Stimulated activated CD4-positive, alpha-beta T cell treated with anti-CD3 and anti-CD28 coated beads, TNF-alpha, amount 100 ng/mL, for 24 hours (primary cell): ENCODE data around the gene LRRC4B.
"Not testable (repeated sequence)": the region's sequence is repeated elsewhere in the genome, so short reads cannot be mapped to it uniquely, and the experiment has no call there.

ENCODE experiments used
- DNase-seq, 3 experiments: peaks; one replicate each; pipeline ENCODE4 v3.0.0-alpha.2; 2020; ENCODE audit warnings: low read depth in 3 of 3

LRRC4B gene

GRCh38 chr19:50528052-50528451 is 40.2 kb downstream of the LRRC4B start:
- DNase-seq = not testable (repeated sequence)

DNA sequence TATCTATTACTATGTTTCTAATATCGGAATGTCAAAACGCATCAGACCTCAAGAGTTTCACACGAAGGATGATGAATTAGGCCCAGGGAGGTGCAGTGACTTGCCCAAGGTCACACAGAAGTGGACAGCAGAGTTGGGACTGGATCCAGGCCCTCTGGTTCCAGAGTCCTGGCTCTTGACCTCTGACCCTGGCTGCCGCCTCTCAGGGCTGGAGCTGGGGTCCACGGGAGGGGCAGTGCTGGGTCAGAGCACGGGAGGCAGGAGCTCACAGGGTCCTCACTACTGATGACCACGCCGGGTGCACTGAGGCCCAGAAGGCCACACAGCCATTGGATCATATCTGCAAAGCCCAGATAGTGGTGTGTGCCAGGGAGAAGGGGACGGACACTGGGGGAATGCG is 45.4 kb downstream of the LRRC4B start:
- no peak for DNase-seq

- DNase-seq = no peak
Observed at GRCh38 chr19:50520822-50521465, 47.3 kb downstream of the LRRC4B start.

- no peak for DNase-seq
Observed at GRCh38 chr19:50519006-50519575, 49.1 kb downstream of the LRRC4B start.

DNA sequence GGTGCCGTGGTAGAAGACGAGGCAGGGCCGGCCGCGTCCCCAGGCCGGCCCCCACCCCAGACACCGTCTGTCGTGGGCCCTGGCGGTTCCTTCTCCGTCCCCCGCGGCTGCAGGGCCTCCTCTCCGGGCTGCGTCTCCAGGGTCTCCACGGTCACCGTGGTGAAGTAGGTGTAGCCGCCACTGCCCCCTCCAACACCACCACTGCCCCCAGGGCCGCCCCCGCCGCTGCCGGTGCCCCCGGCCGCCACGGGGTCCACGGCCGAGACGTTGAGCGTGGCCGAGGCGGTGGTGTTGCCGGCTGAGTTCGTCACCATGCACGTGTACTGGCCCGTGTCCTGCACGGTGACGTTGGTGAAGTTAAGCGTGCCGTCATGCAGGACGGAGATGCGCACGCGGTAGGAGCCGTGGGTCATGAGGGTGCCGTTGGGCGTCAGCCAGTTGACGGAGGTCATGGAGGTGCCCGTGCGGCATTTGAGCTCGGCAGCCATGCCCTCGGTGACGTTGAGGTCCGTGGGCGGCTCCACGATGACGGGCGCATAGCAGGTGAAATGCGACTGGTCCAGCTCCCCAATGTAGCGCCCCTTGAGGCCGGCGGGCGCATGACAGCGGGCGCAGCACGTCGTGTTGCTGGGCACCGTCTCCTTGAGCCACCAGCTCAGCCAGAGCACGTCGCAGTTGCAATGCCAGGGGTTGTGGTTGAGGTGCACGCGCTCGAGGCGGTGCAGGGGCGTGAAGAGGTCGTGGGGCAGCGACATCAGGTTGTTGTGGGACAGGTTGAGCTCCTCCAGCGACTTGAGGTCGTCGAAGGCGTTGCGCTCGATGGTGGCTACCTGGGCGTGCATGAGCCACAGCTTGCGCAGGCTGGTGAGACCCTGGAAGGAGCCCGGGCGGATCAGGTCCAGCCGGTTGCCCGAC is 49.9 kb downstream of the LRRC4B start:
- DNase-seq = no peak

GRCh38 chr19:50517704-50518075 is 50.5 kb downstream of the LRRC4B start:
- DNase-seq = no peak

GRCh38 chr19:50516964-50517703 is 51.1 kb downstream of the LRRC4B start:
- no peak for DNase-seq

DNA sequence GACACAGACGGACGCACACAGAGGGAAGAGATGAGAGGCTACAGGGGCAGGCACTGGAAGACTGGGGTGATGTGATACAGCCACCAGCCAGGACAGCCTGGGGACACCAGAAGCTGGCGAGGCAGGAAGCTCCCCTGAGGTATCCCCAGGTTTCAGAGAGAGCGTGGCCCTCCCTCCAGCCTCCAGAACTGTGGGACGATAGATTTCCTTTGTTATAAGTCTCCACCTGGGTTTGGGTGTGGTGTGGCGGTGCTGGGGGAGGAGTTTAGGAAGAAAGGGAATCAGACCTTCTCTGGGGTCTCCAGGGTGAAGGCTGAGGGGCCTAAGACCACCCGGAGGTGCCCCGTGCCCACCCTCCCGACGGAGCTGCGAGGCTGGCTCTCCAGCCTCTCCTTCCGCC is 51.8 kb downstream of the LRRC4B start:
- DNase-seq = no peak

DNA sequence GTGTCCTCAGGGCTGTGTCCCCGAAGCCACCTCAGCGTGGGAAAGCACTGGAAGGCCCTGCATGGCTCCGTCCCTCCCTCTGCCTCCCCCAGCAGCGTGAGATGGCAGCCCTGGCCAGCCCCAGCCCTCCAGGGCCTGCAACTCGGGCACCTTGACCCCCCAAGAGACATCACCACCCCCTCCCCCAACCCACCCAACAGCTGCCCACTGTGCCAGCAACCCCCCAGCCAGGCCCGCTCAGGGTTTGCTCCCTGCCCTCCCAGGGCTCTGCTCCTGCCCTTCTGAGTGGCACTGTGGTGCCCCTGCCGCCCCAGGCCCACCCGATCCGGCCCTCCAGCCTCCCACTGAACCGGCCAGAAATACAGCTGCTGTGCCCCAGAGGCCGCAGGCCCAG is 53.1 kb downstream of the LRRC4B start:
- no peak for DNase-seq

- no peak for DNase-seq
Observed at GRCh38 chr19:50514346-50515167, 53.7 kb downstream of the LRRC4B start.

DNA sequence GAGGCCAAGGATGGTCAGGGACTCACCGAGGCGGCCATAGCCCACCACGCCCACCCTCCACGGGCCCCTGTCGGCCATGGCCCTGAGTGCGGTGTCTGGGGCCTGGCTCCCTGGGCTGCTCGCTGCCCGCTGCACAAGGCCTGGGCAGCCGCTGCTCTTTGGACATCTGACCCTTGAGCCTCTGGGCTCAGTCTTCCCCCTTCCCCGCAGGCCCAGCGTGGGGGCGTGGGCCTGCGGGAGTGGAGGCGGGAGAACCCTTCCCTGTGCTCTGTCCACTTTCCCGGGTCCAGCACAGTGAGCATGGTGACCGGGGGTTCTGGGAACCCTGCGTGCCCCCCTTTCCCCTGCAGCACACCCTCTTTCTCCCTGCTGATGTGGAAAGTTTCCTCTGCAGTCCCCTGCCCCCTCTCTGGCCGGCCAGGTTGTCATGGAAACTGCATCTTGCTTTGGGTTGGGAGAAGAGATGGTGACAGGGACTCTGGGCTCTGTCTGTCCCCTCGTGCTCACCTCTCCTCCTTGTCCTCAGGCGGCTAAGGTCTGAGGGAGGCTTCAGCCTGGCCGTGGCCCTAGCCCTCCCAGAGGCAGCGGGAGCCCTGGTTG is 54.4 kb downstream of the LRRC4B start, which contains the start of gene ASPDH:
Gene ASPDH (minus strand): TSS at position 168 of the 600 bp plus-strand sequence. CDS start 90 bp downstream, at position 78.
- no peak for DNase-seq

- no peak for DNase-seq
Observed at GRCh38 chr19:50512999-50513745, 55.1 kb downstream of the LRRC4B start.

- no peak for DNase-seq
Observed at GRCh38 chr19:50512112-50512998, 55.9 kb downstream of the LRRC4B start.

DNA sequence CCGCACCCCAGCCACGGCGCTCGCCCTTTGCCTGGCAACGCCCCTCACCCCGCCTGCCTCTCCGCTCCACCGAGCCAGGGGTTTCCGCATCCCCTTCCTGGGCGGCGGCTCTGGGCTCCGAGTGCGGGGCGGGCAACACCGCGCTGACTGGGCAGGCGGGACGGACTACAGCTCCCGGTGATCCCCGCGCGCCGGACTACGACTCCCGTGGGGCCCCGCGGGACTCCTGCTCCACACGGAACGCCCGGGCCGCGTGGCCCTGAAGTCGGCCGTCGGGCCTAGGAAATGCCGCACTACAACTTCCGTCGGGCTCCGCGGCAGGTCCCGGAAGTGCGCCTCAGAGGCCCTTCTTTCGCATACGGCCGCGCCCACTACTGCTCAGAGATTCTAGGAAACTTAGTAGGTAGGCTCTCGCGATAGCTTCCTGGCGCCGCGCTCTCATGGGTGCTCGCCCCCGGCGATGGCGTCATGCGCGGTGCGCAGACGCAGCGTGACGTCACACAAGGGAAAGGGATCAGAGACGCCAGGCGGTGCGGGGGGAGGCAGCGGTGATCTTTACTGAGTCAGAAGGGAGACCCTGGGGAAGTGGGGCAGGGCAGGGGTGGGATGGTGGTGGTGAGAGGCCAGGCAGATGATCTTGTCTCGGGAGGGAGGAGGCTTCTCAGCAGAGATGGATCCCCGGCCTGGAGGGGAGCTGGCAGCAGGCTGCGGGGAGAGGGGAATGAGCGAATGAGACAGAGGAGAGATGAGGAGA is 57.0 kb downstream of the LRRC4B start, which contains the start of gene JOSD2:
Gene JOSD2 (minus strand): TSS at position 123 of the 754 bp plus-strand sequence. CDS start 760 bp downstream, outside the sequence.
- DNase-seq = peak; percentile 94 to 95 (median 94)

- DNase-seq = no peak
Observed at GRCh38 chr19:50510700-50511068, 57.6 kb downstream of the LRRC4B start.

GRCh38 chr19:50510121-50510670 is 58.0 kb downstream of the LRRC4B start:
- no peak for DNase-seq

DNA sequence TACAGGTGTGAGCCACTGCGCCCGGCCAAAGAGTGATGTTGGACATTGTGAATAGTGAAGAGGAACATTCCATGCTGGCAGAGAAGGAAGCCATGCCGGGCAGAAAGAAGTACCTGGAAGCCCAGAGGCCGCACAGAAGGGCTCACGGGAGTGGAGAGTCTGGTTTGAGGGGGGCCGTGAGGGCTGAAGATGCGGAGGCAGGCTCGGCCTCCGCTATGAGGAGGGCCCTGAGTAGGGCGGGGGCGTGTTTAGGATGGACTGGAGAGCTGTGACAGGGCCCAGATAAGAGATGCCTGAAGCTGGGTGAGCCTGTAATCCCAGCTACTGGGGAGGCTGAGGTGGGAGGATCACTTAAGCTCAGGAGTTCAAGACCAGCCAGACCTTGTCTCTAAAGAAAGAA is 58.9 kb downstream of the LRRC4B start:
- DNase-seq = no peak

DNA sequence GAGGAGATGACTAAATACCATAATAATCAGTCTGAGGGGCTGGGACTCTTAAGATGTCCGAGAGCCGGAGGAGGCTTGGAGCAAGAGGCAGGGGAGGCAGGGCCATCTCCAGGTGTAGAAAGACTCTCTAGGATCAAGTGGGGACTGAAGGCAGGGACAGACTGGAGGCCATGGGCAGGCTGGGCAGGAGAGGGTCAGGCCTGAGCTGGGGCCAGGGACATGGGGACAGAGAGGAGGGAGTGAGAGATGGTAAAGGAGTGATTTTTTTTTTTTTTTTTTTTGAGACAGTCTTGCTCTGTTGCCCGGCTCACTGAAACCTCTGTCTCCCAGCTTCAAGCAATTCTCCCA is 59.4 kb downstream of the LRRC4B start:
- DNase-seq = no peak
